Measurements from ENCODE around the gene MED25. TPM values are rescaled to one million over a fixed set of nuclear protein-coding genes. Genes with fewer than 3 reads are reported as not detected.
A peak's percentile ranks its signal among the peaks of the same experiment; 100 is the strongest.

The MED25 gene
- total RNA-seq, 1 donor from 2014 or later = 58.1 TPM

GRCh38 chr19:49809941-49810389 lies 8.1 kb upstream of the MED25 start:
- DNase-seq (ENCODE audit: extremely low spot score, unreplicated experiment) = no peak
- no peak for TF ChIP-seq CTCF (IDR thresholded peaks at IDR 0.05)
- H3K36me3 Mint-ChIP-seq (ENCODE audit: unreplicated experiment) = peaks cover 9% of the 10 kb centered on the region
- peak overlapping the region; percentile 82 for H3K4me3 Mint-ChIP-seq (ENCODE audit: unreplicated experiment)
- H3K4me1 Mint-ChIP-seq (ENCODE audit: unreplicated experiment) = peaks cover 21% of the 10 kb centered on the region
- no peaks in the 10 kb centered on the region for H3K9me3 Mint-ChIP-seq (ENCODE audit: unreplicated experiment)
- no peaks in the 10 kb centered on the region for H3K27me3 Mint-ChIP-seq (ENCODE audit: unreplicated experiment)
- H3K27ac Mint-ChIP-seq (ENCODE audit: unreplicated experiment) = peak overlapping the region; percentile 70

- H3K27me3 Mint-ChIP-seq (ENCODE audit: unreplicated experiment) = no peaks in the 10 kb centered on the region
- peaks cover 6% of the 10 kb centered on the region for H3K36me3 Mint-ChIP-seq (ENCODE audit: unreplicated experiment)
- TF ChIP-seq CTCF (IDR thresholded peaks at IDR 0.05) = no peak
- no peak overlapping the region for H3K27ac Mint-ChIP-seq (ENCODE audit: unreplicated experiment)
- no peaks in the 10 kb centered on the region for H3K9me3 Mint-ChIP-seq (ENCODE audit: unreplicated experiment)
- H3K4me3 Mint-ChIP-seq (ENCODE audit: unreplicated experiment) = peak overlapping the region; percentile 26
- H3K4me1 Mint-ChIP-seq (ENCODE audit: unreplicated experiment) = peaks cover 21% of the 10 kb centered on the region
- DNase-seq (ENCODE audit: extremely low spot score, unreplicated experiment) = no peak
Observed at GRCh38 chr19:49811328-49811727, 6.8 kb upstream of the MED25 start.

GRCh38 chr19:49812452-49812996 lies 5.6 kb upstream of the MED25 start:
- no peak for TF ChIP-seq CTCF (IDR thresholded peaks at IDR 0.05)
- peak overlapping the region; percentile 84 for H3K4me3 Mint-ChIP-seq (ENCODE audit: unreplicated experiment)
- DNase-seq (ENCODE audit: extremely low spot score, unreplicated experiment) = no peak
- no peaks in the 10 kb centered on the region for H3K36me3 Mint-ChIP-seq (ENCODE audit: unreplicated experiment)
- peaks cover 24% of the 10 kb centered on the region for H3K4me1 Mint-ChIP-seq (ENCODE audit: unreplicated experiment)
- H3K27ac Mint-ChIP-seq (ENCODE audit: unreplicated experiment) = peak overlapping the region; percentile 99
- no peaks in the 10 kb centered on the region for H3K9me3 Mint-ChIP-seq (ENCODE audit: unreplicated experiment)
- no peaks in the 10 kb centered on the region for H3K27me3 Mint-ChIP-seq (ENCODE audit: unreplicated experiment)

GRCh38 chr19:49812997-49813861 lies 4.9 kb upstream of the MED25 start, which contains the start of gene FUZ:
Gene FUZ (minus strand): TSS chr19:49813292. CDS start chr19:49813106, 186 bp downstream.
- peak within 1 kb of the TSS; percentile 99 for H3K27ac Mint-ChIP-seq (ENCODE audit: unreplicated experiment)
- peak; percentile 48 for TF ChIP-seq CTCF (IDR thresholded peaks at IDR 0.05)
- H3K4me1 Mint-ChIP-seq (ENCODE audit: unreplicated experiment) = peaks cover 24% of the 10 kb centered on the region
- no peaks in the 10 kb centered on the region for H3K27me3 Mint-ChIP-seq (ENCODE audit: unreplicated experiment)
- peak; percentile 98 for DNase-seq (ENCODE audit: extremely low spot score, unreplicated experiment)
- no peaks in the 10 kb centered on the region for H3K36me3 Mint-ChIP-seq (ENCODE audit: unreplicated experiment)
- H3K9me3 Mint-ChIP-seq (ENCODE audit: unreplicated experiment) = no peaks in the 10 kb centered on the region
- H3K4me3 Mint-ChIP-seq (ENCODE audit: unreplicated experiment) = peak within 1 kb of the TSS; percentile 84

- no peak for TF ChIP-seq CTCF (IDR thresholded peaks at IDR 0.05)
- Mint-ChIP-seq H3K4me1 (ENCODE audit: unreplicated experiment) (peaks cover 23% of the 10 kb centered on the region), H3K27ac (ENCODE audit: unreplicated experiment) (peak overlapping the region; percentile 99), H3K36me3 (ENCODE audit: unreplicated experiment) (no peaks in the 10 kb centered on the region), H3K27me3 (ENCODE audit: unreplicated experiment) (no peaks in the 10 kb centered on the region), H3K9me3 (ENCODE audit: unreplicated experiment) (no peaks in the 10 kb centered on the region), H3K4me3 (ENCODE audit: unreplicated experiment) (peak overlapping the region; percentile 84)
- DNase-seq (ENCODE audit: extremely low spot score, unreplicated experiment) = no peak
Observed at GRCh38 chr19:49814010-49814409, 4.1 kb upstream of the MED25 start.

Data from osteocyte (in vitro differentiated cells).